Cardiac muscle cell (in vitro differentiated cells and primary cell): Measurements from ENCODE around the gene CDIPT. TPM values are rescaled to one million over a fixed set of nuclear protein-coding genes. Genes with fewer than 3 reads are reported as not detected.

Source experiments
- DNase-seq, 2 donors: peaks; one replicate each; pipeline versions ENCODE4 v3.0.0 to v3.0.0-alpha.2; 2010 to 2017; ENCODE audit warnings: low read depth in 1 of 2, low spot score in 1 of 2
- H3K27ac ChIP-seq: fragments of 200-600 bp; sonication (generic); 2 replicates; pipeline ENCODE4 v1.5.1; 2016
- H3K27me3 ChIP-seq: fragments of 200-600 bp; sonication (generic); 2 replicates; pipeline ENCODE4 v1.6.0; 2016; ENCODE audit warnings: control low read depth
- H3K36me3 ChIP-seq: fragments of 200-600 bp; sonication (generic); 2 replicates; pipeline ENCODE4 v1.5.1; 2016; ENCODE audit warnings: control low read depth
- H3K4me1 ChIP-seq: fragments of 200-600 bp; sonication (generic); 2 replicates; pipeline ENCODE4 v1.8.1; 2017; ENCODE audit warnings: low read depth, mild to moderate bottlenecking, mixed run types
- H3K4me3 ChIP-seq: fragments of 200-600 bp; sonication (generic); 2 replicates; pipeline ENCODE4 v1.5.1; 2016; ENCODE audit warnings: mild to moderate bottlenecking
- H3K9me3 ChIP-seq: fragments of 200-600 bp; sonication (generic); 2 replicates; pipeline ENCODE4 v1.5.1; 2017; ENCODE audit warnings: low read depth, mild to moderate bottlenecking, control low read depth
- polyA plus RNA-seq: library from polyadenylated mRNA; unstranded; fragments of >200 nt; fragmentation: Nextera tagmentation; extraction: Ambion mirVana; gene quantifications from 2 replicates; pipeline ENCODE4 v1.2.1, GENCODE V29; 2016
- total RNA-seq: library from RNA; depleted of rRNA; stranded (reverse); fragments of >200 nt; gene quantifications from 2 replicates; pipeline ENCODE4 v1.2.3, GENCODE V29; 2016
- TF ChIP-seq, protein P1 (sequence below): IDR thresholded peaks from 2 replicates; pipeline ENCODE4 v1.5.1; 2012; ENCODE audit warnings: low read depth, mild to moderate bottlenecking, low read length

Gene CDIPT
- total and polyA plus RNA-seq, 2 experiments from 2014 or later, result 139 to 144 TPM

- TF ChIP-seq, protein P1, sequence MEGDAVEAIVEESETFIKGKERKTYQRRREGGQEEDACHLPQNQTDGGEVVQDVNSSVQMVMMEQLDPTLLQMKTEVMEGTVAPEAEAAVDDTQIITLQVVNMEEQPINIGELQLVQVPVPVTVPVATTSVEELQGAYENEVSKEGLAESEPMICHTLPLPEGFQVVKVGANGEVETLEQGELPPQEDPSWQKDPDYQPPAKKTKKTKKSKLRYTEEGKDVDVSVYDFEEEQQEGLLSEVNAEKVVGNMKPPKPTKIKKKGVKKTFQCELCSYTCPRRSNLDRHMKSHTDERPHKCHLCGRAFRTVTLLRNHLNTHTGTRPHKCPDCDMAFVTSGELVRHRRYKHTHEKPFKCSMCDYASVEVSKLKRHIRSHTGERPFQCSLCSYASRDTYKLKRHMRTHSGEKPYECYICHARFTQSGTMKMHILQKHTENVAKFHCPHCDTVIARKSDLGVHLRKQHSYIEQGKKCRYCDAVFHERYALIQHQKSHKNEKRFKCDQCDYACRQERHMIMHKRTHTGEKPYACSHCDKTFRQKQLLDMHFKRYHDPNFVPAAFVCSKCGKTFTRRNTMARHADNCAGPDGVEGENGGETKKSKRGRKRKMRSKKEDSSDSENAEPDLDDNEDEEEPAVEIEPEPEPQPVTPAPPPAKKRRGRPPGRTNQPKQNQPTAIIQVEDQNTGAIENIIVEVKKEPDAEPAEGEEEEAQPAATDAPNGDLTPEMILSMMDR, result no peak
- no peaks in the 10 kb centered on the region for H3K4me1 ChIP-seq
- H3K27ac ChIP-seq, result no peak overlapping the region
- no peaks in the 10 kb centered on the region for H3K9me3 ChIP-seq
- H3K36me3 ChIP-seq, result no peaks in the 10 kb centered on the region
- no peaks in the 10 kb centered on the region for H3K27me3 ChIP-seq
- H3K4me3 ChIP-seq, result no peak overlapping the region
- DNase-seq, result no peak
These were observed 41.9 kb upstream of the CDIPT start for GRCh38 chr16:29904947-29905346.

- TF ChIP-seq, protein P1, result no peak
- peaks cover 4% of the 10 kb centered on the region for H3K4me1 ChIP-seq
- H3K27ac ChIP-seq, result no peak overlapping the region
- DNase-seq, result no peak
- H3K4me3 ChIP-seq, result no peak overlapping the region
- no peaks in the 10 kb centered on the region for H3K9me3 ChIP-seq
- H3K36me3 ChIP-seq, result no peaks in the 10 kb centered on the region
- no peaks in the 10 kb centered on the region for H3K27me3 ChIP-seq
These were observed 40.6 kb upstream of the CDIPT start for GRCh38 chr16:29903590-29903989.

GRCh38 chr16:29901607-29901945 lies 38.5 kb upstream of the CDIPT start:
- Histone ChIP-seq H3K4me3 (no peak overlapping the region), H3K27ac (no peak overlapping the region)

DNA sequence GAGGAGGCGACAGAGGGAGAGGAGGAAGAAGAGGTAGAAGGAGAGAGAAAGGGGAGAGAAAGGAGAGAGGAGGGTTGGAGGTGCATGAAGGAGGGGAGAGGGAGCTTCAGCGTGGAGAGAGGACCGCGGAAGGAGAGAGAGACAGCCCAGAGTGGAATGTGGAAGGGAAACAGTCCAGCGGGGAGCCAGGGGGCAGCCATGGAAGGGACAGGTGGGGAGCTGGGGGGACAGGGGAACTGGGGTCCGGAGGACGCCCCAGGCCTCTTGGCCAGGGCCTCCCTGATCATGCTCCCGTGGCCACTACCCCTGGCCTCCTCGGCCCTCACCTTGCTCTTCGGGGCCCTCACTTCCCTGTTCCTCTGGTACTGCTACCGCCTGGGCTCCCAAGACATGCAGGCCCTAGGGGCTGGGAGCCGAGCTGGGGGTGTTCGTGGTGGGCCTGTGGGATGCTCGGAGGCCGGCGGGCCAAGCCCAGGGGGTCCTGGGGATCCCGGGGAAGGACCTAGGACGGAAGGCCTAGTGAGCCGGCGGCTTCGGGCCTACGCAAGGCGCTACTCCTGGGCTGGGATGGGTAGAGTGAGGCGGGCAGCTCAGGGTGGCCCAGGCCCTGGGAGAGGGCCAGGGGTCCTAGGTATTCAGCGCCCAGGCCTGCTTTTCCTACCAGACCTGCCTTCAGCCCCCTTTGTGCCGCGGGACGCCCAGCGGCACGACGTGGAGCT lies 38.0 kb upstream of the CDIPT start:
- Histone ChIP-seq H3K4me3 (peak overlapping the region; percentile 36), H3K36me3 (no peaks in the 10 kb centered on the region), H3K4me1 (peaks cover 4% of the 10 kb centered on the region), H3K27me3 (no peaks in the 10 kb centered on the region), H3K27ac (no peak overlapping the region), H3K9me3 (no peaks in the 10 kb centered on the region)
- TF ChIP-seq, protein P1, result no peak
- no peak for DNase-seq

More at GRCh38 chr16:29901607-29901945, 38.5 kb upstream of the CDIPT start:
- Histone ChIP-seq H3K4me1 (peaks cover 4% of the 10 kb centered on the region), H3K36me3 (no peaks in the 10 kb centered on the region), H3K27me3 (no peaks in the 10 kb centered on the region), H3K9me3 (no peaks in the 10 kb centered on the region)
- TF ChIP-seq, protein P1, result no peak
- DNase-seq, result no peak

- H3K4me3 ChIP-seq, result peak within 1 kb of the TSS; percentile 36
- no peaks in the 10 kb centered on the region for H3K9me3 ChIP-seq
- TF ChIP-seq, protein P1, result no peak
- H3K27me3 ChIP-seq, result no peaks in the 10 kb centered on the region
- peaks cover 4% of the 10 kb centered on the region for H3K4me1 ChIP-seq
- H3K36me3 ChIP-seq, result no peaks in the 10 kb centered on the region
- H3K27ac ChIP-seq, result no peak within 1 kb of the TSS
- peak; percentile 88 to 92 for DNase-seq
These were observed 37.3 kb upstream of the CDIPT start, which contains the start of gene ASPHD1 for GRCh38 chr16:29900102-29900887. ASPHD1 (plus strand) TSS chr16:29900488; CDS start chr16:29900972, 484 bp downstream.
